ENCODE measurements around the gene IGSF3. TPM values are rescaled to one million over a fixed set of nuclear protein-coding genes. Genes with fewer than 3 reads are reported as not detected.

The IGSF3 gene
- total and polyA plus RNA-seq, 9 donors, result 0.38 to 2.1 (median 1.0) TPM

- no peaks in the 10 kb centered on the region for H3K4me1 ChIP-seq (ENCODE audit: insufficient read depth)
- H3K36me3 ChIP-seq, result no peaks in the 10 kb centered on the region
- H3K27ac ChIP-seq, result no peak overlapping the region
- H3K27me3 ChIP-seq, result no peaks in the 10 kb centered on the region
- DNase-seq, result peak; percentile 24 to 66 (median 60)
- WGBS, 3 donors, result 31 to 35% (median 33%) methylated on average over 11 of the region's 11 CpGs
- TF ChIP-seq CTCF (IDR thresholded peaks at IDR 0.05) (peak; percentile 48 to 63 (median 48)), EP300 (IDR thresholded peaks at IDR 0.05) (no peak), POLR2A (IDR thresholded peaks at IDR 0.05) (no peak)
- intact Hi-C loops (cut with DNase I), result loop anchor here in 3 of 4 donors (5.0 kb wide), 3 partner anchors 202 to 483 kb away; partner anchors contain the start of gene ATP1A1 (in 1 of the 3)
- no peaks in the 10 kb centered on the region for H3K9me3 ChIP-seq
- no peak overlapping the region for H3K4me3 ChIP-seq
Measured at GRCh38 chr1:116574581-116575291, 92.8 kb downstream of the IGSF3 start.

DNA sequence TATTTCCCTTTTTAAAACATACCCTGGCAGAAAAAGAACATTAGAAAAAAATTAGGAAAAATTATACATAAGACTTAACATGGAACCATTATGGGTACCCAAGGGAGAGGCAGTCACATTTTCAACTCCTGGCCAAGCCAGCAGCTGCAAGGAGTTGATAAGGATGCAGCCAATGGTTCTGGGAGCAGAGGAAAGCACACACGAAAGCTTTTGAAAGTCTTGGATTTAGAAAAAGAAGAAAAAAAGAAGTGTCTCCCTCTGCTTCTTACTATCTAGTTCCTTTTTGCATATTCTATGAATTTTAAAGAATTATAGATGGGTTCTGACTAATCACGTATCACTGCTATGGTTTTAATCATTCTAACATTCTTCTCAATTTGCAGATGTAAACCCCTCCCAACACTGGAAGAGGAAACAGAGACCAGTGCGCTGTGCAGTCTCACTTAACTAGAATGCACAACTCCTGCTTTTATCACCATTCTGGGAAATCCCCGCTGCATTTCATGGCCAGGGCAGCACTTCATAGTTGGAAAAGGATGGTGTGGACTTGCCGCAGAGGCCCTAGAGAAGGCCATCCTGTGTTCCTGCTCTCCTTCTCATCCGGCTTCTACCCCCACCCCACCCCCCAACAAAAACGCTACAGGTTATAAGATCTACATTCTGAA lies 94.0 kb downstream of the IGSF3 start:
- DNase-seq, result no peak
- Histone ChIP-seq H3K36me3 (no peaks in the 10 kb centered on the region), H3K4me1 (ENCODE audit: insufficient read depth) (no peaks in the 10 kb centered on the region), H3K27me3 (no peaks in the 10 kb centered on the region), H3K4me3 (no peak overlapping the region), H3K27ac (no peak overlapping the region), H3K9me3 (no peaks in the 10 kb centered on the region)
- intact Hi-C loops (cut with DNase I), result loop anchor here in 3 of 4 donors (5.0 kb wide), 3 partner anchors 201 to 484 kb away; partner anchors contain the start of gene ATP1A1 (in 1 of the 3)
- TF ChIP-seq POLR2A (IDR thresholded peaks at IDR 0.05) (no peak), CTCF (IDR thresholded peaks at IDR 0.05) (no peak), EP300 (IDR thresholded peaks at IDR 0.05) (no peak)
- WGBS, 3 donors, result 46 to 61% (median 48%) methylated on average over 7 of the region's 7 CpGs

- Histone ChIP-seq H3K36me3 (no peaks in the 10 kb centered on the region), H3K9me3 (no peaks in the 10 kb centered on the region), H3K27me3 (no peaks in the 10 kb centered on the region), H3K27ac (no peak overlapping the region), H3K4me3 (no peak overlapping the region), H3K4me1 (ENCODE audit: insufficient read depth) (no peaks in the 10 kb centered on the region)
- TF ChIP-seq EP300 (IDR thresholded peaks at IDR 0.05), result no peak
- no peak for TF ChIP-seq POLR2A (IDR thresholded peaks at IDR 0.05)
- TF ChIP-seq CTCF (IDR thresholded peaks at IDR 0.05), result no peak
- no peak for DNase-seq
- WGBS, 3 donors, result 49 to 68% (median 52%) methylated on average over 4 of the region's 4 CpGs
- intact Hi-C loops (cut with DNase I), result loop anchor here in 3 of 4 donors (5.0 kb wide), 3 partner anchors 201 to 484 kb away; partner anchors contain the start of gene ATP1A1 (in 1 of the 3)
Measured at GRCh38 chr1:116572771-116573430, 94.6 kb downstream of the IGSF3 start.

- H3K27me3 ChIP-seq, result no peaks in the 10 kb centered on the region
- no peak overlapping the region for H3K4me3 ChIP-seq
- no peak for DNase-seq
- 79 to 91% (median 84%) methylated on average over 2 of the region's 2 CpGs for WGBS, 3 donors
- no peak overlapping the region for H3K27ac ChIP-seq
- H3K4me1 ChIP-seq (ENCODE audit: insufficient read depth), result no peaks in the 10 kb centered on the region
- no peaks in the 10 kb centered on the region for H3K9me3 ChIP-seq
- no peak for TF ChIP-seq EP300 (IDR thresholded peaks at IDR 0.05)
- no peak for TF ChIP-seq POLR2A (IDR thresholded peaks at IDR 0.05)
- no peak for TF ChIP-seq CTCF (IDR thresholded peaks at IDR 0.05)
- no peaks in the 10 kb centered on the region for H3K36me3 ChIP-seq
- intact Hi-C loops (cut with DNase I), result loop anchor here in 3 of 4 donors (5.0 kb wide), 3 partner anchors 200 to 485 kb away; partner anchors contain the start of gene ATP1A1 (in 1 of the 3)
Measured at GRCh38 chr1:116572099-116572498, 95.4 kb downstream of the IGSF3 start.
